ENCODE measurements around the gene RYR3.

GRCh38 chr15:33600212-33600611 is 289.4 kb downstream of the RYR3 start:
- no peak for TF ChIP-seq POLR2A (IDR thresholded peaks at IDR 0.05)
- TF ChIP-seq, protein P1, sequence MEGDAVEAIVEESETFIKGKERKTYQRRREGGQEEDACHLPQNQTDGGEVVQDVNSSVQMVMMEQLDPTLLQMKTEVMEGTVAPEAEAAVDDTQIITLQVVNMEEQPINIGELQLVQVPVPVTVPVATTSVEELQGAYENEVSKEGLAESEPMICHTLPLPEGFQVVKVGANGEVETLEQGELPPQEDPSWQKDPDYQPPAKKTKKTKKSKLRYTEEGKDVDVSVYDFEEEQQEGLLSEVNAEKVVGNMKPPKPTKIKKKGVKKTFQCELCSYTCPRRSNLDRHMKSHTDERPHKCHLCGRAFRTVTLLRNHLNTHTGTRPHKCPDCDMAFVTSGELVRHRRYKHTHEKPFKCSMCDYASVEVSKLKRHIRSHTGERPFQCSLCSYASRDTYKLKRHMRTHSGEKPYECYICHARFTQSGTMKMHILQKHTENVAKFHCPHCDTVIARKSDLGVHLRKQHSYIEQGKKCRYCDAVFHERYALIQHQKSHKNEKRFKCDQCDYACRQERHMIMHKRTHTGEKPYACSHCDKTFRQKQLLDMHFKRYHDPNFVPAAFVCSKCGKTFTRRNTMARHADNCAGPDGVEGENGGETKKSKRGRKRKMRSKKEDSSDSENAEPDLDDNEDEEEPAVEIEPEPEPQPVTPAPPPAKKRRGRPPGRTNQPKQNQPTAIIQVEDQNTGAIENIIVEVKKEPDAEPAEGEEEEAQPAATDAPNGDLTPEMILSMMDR (IDR thresholded peaks at IDR 0.05), result no peak
